Left renal cortex interstitium (tissue), 4 donors: ENCODE data around the gene PDSS2. TPM values are rescaled to one million over a fixed set of nuclear protein-coding genes. Genes with fewer than 3 reads are reported as not detected.
A peak's percentile ranks its signal among the peaks of the same experiment; 100 is the strongest.
"Not testable (repeated sequence)": the region's sequence is repeated elsewhere in the genome, so short reads cannot be mapped to it uniquely, and the experiment has no call there.

Source experiments
- DNase-seq, 4 donors: peaks; one replicate each; pipeline ENCODE4 v3.0.0-alpha.2; 2013; ENCODE audit warnings: low read depth in 4 of 4, low spot score in 2 of 4, missing footprints in 1 of 4
- polyA plus RNA-seq, 4 donors: library from polyadenylated mRNA; unstranded; fragments of 120-200 nt; gene quantifications; one replicate each; pipeline ENCODE4 v1.2.1, GENCODE V29; 2013; ENCODE audit not compliant: insufficient read length in 4 of 4

PDSS2 gene
- polyA plus RNA-seq, 4 donors: 16.7 to 19.9 (median 17.7) TPM

GRCh38 chr6:107330168-107330567 is 129.2 kb downstream of the PDSS2 start:
- peak in 1 of 4 donors; percentile 4 for DNase-seq

GRCh38 chr6:107329063-107329860 is 130.1 kb downstream of the PDSS2 start:
- DNase-seq: no peak

GRCh38 chr6:107328081-107328480 is 131.3 kb downstream of the PDSS2 start:
- no peak for DNase-seq

- no peak for DNase-seq
Measured at GRCh38 chr6:107323133-107323785, 136.1 kb downstream of the PDSS2 start.

GRCh38 chr6:107321793-107322192 is 137.6 kb downstream of the PDSS2 start:
- DNase-seq: no peak

GRCh38 chr6:107319906-107320530 is 139.3 kb downstream of the PDSS2 start:
- no peak for DNase-seq

GRCh38 chr6:107318100-107318736 is 141.1 kb downstream of the PDSS2 start:
- peak in 2 of 4 donors; percentile 6 to 50 for DNase-seq

- no peak for DNase-seq
Measured at GRCh38 chr6:107315114-107315513, 144.2 kb downstream of the PDSS2 start.

- no peak for DNase-seq
Measured at GRCh38 chr6:107314531-107314939, 144.8 kb downstream of the PDSS2 start.

- no peak for DNase-seq
Measured at GRCh38 chr6:107313776-107314175, 145.6 kb downstream of the PDSS2 start.

GRCh38 chr6:107310362-107310761 is 149.0 kb downstream of the PDSS2 start:
- DNase-seq: no peak

- DNase-seq: no peak
Measured at GRCh38 chr6:107308677-107309076, 150.7 kb downstream of the PDSS2 start.

- DNase-seq: not testable (repeated sequence)
Measured at GRCh38 chr6:107305994-107306393, 153.4 kb downstream of the PDSS2 start.

- no peak for DNase-seq
Measured at GRCh38 chr6:107305391-107305790, 154.0 kb downstream of the PDSS2 start.

GRCh38 chr6:107304421-107305025 is 154.8 kb downstream of the PDSS2 start:
- DNase-seq: no peak

GRCh38 chr6:107293350-107293749 is 166.0 kb downstream of the PDSS2 start:
- no peak for DNase-seq

GRCh38 chr6:107292715-107293271 is 166.6 kb downstream of the PDSS2 start:
- DNase-seq: peak; percentile 11 to 43 (median 34)

- no peak for DNase-seq
Measured at GRCh38 chr6:107290491-107290890, 168.9 kb downstream of the PDSS2 start.

- DNase-seq: not testable (repeated sequence)
Measured at GRCh38 chr6:107289258-107289657, 170.1 kb downstream of the PDSS2 start.

GRCh38 chr6:107285683-107286082 is 173.7 kb downstream of the PDSS2 start:
- DNase-seq: not testable (repeated sequence)
